22Rv1 (cell line): ENCODE data around the gene APH1B.

Experiments used
- H3K27ac ChIP-seq: fragments of 450-650 bp; 2 replicates; pipeline ENCODE4 v1.5.1; 2017
- CTCF ChIP-seq: fragments of 450-650 bp; IDR thresholded peaks from 2 replicates; pipeline ENCODE4 v1.5.1; 2017; ENCODE audit warnings: mild to moderate bottlenecking
- ZFX ChIP-seq: fragments of 450-650 bp; IDR thresholded peaks from 2 replicates; pipeline ENCODE4 v1.6.1; 2017; ENCODE audit warnings: antibody characterized with exemption, borderline replicate concordance

The APH1B gene

GRCh38 chr15:63288342-63288741 is 10.9 kb downstream of the APH1B start:
- TF ChIP-seq CTCF (no peak), ZFX (no peak)
- H3K27ac ChIP-seq: no peak overlapping the region

- no peak overlapping the region for H3K27ac ChIP-seq
These were observed 11.5 kb downstream of the APH1B start for GRCh38 chr15:63288778-63289378.

GRCh38 chr15:63291507-63291906 is 14.1 kb downstream of the APH1B start:
- no peak for TF ChIP-seq ZFX
- TF ChIP-seq CTCF: no peak
- H3K27ac ChIP-seq: no peak overlapping the region

More at GRCh38 chr15:63288778-63289378, 11.5 kb downstream of the APH1B start:
- TF ChIP-seq CTCF (peak; percentile 84), ZFX (no peak)

GRCh38 chr15:63292241-63292640 is 14.8 kb downstream of the APH1B start:
- no peak overlapping the region for H3K27ac ChIP-seq
- no peak for TF ChIP-seq CTCF
- TF ChIP-seq ZFX: no peak

GRCh38 chr15:63292771-63293170 is 15.4 kb downstream of the APH1B start:
- TF ChIP-seq ZFX (no peak), CTCF (no peak)
- no peak overlapping the region for H3K27ac ChIP-seq

- TF ChIP-seq ZFX (no peak), CTCF (no peak)
- H3K27ac ChIP-seq: no peak overlapping the region
These were observed 17.0 kb downstream of the APH1B start for GRCh38 chr15:63294359-63294758.

- no peak overlapping the region for H3K27ac ChIP-seq
- TF ChIP-seq ZFX (no peak), CTCF (no peak)
These were observed 17.9 kb downstream of the APH1B start for GRCh38 chr15:63295341-63295740.
